ENCODE data around the gene ASAP2. TPM values are rescaled to one million over a fixed set of nuclear protein-coding genes. Genes with fewer than 3 reads are reported as not detected.

The ASAP2 gene
- total RNA-seq, 4 donors from 2014 or later, result 33.2 to 62.1 (median 54.5) TPM

- Histone ChIP-seq H3K27ac (peak overlapping the region in 3 of 4 donors; percentile 90 to 98 (median 97)), H3K4me3 (peak overlapping the region; percentile 59 to 90 (median 83)), H3K27me3 (no peaks in the 10 kb centered on the region), H3K36me3 (peaks cover 0 to 2% (median under 1%) of the 10 kb centered on the region in 4 donors), H3K9me3 (no peaks in the 10 kb centered on the region), H3K4me1 (peaks cover 11 to 34% (median 24%) of the 10 kb centered on the region in 4 donors)
- 68 to 73% methylated on average over 8 to 11 of the region's 11 CpGs for WGBS, 2 donors (ENCODE audit: low coverage in 1 of 2)
- TF ChIP-seq, protein P1, sequence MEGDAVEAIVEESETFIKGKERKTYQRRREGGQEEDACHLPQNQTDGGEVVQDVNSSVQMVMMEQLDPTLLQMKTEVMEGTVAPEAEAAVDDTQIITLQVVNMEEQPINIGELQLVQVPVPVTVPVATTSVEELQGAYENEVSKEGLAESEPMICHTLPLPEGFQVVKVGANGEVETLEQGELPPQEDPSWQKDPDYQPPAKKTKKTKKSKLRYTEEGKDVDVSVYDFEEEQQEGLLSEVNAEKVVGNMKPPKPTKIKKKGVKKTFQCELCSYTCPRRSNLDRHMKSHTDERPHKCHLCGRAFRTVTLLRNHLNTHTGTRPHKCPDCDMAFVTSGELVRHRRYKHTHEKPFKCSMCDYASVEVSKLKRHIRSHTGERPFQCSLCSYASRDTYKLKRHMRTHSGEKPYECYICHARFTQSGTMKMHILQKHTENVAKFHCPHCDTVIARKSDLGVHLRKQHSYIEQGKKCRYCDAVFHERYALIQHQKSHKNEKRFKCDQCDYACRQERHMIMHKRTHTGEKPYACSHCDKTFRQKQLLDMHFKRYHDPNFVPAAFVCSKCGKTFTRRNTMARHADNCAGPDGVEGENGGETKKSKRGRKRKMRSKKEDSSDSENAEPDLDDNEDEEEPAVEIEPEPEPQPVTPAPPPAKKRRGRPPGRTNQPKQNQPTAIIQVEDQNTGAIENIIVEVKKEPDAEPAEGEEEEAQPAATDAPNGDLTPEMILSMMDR (IDR thresholded peaks at IDR 0.05), result no peak
- no peak for TF ChIP-seq POLR2A (IDR thresholded peaks at IDR 0.05)
- TF ChIP-seq POLR2AphosphoS5 (IDR thresholded peaks at IDR 0.05), result no peak
- no peak for TF ChIP-seq EP300 (IDR thresholded peaks at IDR 0.05; ENCODE audit: low read depth)
- DNase-seq, result no peak
- intact Hi-C loops (cut with DNase I; ENCODE audit: low total_unique reads) (no loop called here), in situ Hi-C loops (cut with MboI; ENCODE audit: low pct_ligation_motif_present in 1 of 4, low pct_unique_long_range_greater_than_20kb in 1 of 4, low sequenced_read_pairs in 3 of 4) (no loop called here)
These were observed 218.0 kb downstream of the ASAP2 start for GRCh38 chr2:9424447-9425164.

GRCh38 chr2:9428965-9429577 is 222.5 kb downstream of the ASAP2 start:
- Histone ChIP-seq H3K27ac (no peak overlapping the region), H3K4me3 (no peak overlapping the region), H3K27me3 (no peaks in the 10 kb centered on the region), H3K4me1 (peaks cover 6 to 10% (median 9%) of the 10 kb centered on the region in 4 donors), H3K9me3 (no peaks in the 10 kb centered on the region), H3K36me3 (peaks cover 0 to 41% (median 19%) of the 10 kb centered on the region in 4 donors)
- TF ChIP-seq POLR2AphosphoS5 (IDR thresholded peaks at IDR 0.05) (no peak), POLR2A (IDR thresholded peaks at IDR 0.05) (no peak), EP300 (IDR thresholded peaks at IDR 0.05; ENCODE audit: low read depth) (no peak)
- TF ChIP-seq, protein P1 (IDR thresholded peaks at IDR 0.05), result no peak
- WGBS, 2 donors (ENCODE audit: low coverage in 1 of 2), result 63 to 77% methylated on average over 3 to 5 of the region's 5 CpGs
- intact Hi-C loops (cut with DNase I; ENCODE audit: low total_unique reads) (no loop called here), in situ Hi-C loops (cut with MboI; ENCODE audit: low pct_ligation_motif_present in 1 of 4, low pct_unique_long_range_greater_than_20kb in 1 of 4, low sequenced_read_pairs in 3 of 4) (no loop called here)
- no peak for DNase-seq

DNA sequence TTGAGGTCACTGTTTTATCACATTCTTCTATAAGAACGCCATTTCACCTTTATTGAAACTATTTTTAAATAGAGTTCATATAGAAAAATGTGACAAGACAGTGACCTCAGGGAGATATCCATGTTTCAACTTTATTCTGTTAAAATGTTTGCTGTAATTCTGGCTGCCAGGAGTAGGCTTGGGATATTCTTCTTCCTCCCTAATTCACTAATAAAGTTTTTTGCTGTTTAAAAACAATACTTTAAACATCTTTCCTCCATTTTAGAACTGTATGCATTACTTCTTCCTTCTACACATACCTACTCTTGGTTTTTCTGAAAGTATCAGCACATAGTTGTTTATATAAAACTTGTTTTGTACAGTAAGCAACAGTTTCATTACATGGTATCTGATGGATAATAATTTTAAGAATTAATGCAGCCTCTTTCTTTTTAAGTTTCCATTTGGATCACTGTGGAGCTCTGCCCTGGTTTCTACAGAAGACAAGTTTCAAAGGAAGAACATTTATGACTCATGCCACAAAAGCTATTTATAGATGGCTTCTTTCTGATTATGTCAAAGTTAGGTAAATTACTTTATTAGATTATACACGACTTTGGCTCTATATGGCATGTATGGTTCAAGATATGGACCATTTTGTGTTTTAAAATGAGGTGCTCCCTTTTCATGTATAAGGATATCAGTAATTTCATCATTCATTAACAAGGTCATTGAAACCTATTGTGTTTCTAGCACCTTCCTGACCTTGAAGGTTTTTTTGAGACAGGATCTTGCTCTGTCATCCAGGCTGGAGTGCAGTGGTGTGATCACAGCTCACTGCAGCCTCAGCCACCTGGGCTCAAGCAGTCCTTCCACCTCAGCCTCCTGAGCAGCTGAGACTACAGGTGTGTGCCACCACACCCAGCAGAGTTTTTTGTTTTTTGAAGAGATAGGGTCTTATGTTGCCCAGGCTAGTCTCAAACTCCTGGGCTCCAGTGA is 224.0 kb downstream of the ASAP2 start:
- peaks cover 0 to 41% (median 19%) of the 10 kb centered on the region in 4 donors for H3K36me3 ChIP-seq
- no peak overlapping the region for H3K4me3 ChIP-seq
- in situ Hi-C loops (cut with MboI; ENCODE audit: low pct_ligation_motif_present in 1 of 4, low pct_unique_long_range_greater_than_20kb in 1 of 4, low sequenced_read_pairs in 3 of 4) (no loop called here), intact Hi-C loops (cut with DNase I; ENCODE audit: low total_unique reads) (no loop called here)
- H3K27ac ChIP-seq, result no peak overlapping the region
- DNase-seq, result no peak
- WGBS, 2 donors (ENCODE audit: low coverage in 1 of 2), result 61 to 63% methylated on average over 2 of the region's 2 CpGs
- H3K4me1 ChIP-seq, result no peaks in the 10 kb centered on the region
- H3K9me3 ChIP-seq, result no peaks in the 10 kb centered on the region
- TF ChIP-seq, protein P1 (IDR thresholded peaks at IDR 0.05), result no peak
- TF ChIP-seq POLR2A (IDR thresholded peaks at IDR 0.05) (no peak), POLR2AphosphoS5 (IDR thresholded peaks at IDR 0.05) (no peak), EP300 (IDR thresholded peaks at IDR 0.05; ENCODE audit: low read depth) (no peak)
- H3K27me3 ChIP-seq, result no peaks in the 10 kb centered on the region

GRCh38 chr2:9434489-9434888 is 227.9 kb downstream of the ASAP2 start:
- no peak overlapping the region for H3K4me3 ChIP-seq
- H3K27ac ChIP-seq, result no peak overlapping the region
- peaks cover 0 to 64% (median 30%) of the 10 kb centered on the region in 4 donors for H3K36me3 ChIP-seq
- intact Hi-C loops (cut with DNase I; ENCODE audit: low total_unique reads) (no loop called here), in situ Hi-C loops (cut with MboI; ENCODE audit: low pct_ligation_motif_present in 1 of 4, low pct_unique_long_range_greater_than_20kb in 1 of 4, low sequenced_read_pairs in 3 of 4) (no loop called here)
- H3K9me3 ChIP-seq, result no peaks in the 10 kb centered on the region
- H3K27me3 ChIP-seq, result no peaks in the 10 kb centered on the region
- TF ChIP-seq EP300 (IDR thresholded peaks at IDR 0.05; ENCODE audit: low read depth) (no peak), POLR2AphosphoS5 (IDR thresholded peaks at IDR 0.05) (no peak), POLR2A (IDR thresholded peaks at IDR 0.05) (no peak)
- TF ChIP-seq, protein P1 (IDR thresholded peaks at IDR 0.05), result no peak
- WGBS, 2 donors (ENCODE audit: low coverage in 1 of 2), result 62 to 73% methylated on average over 2 of the region's 2 CpGs
- DNase-seq, result no peak
- H3K4me1 ChIP-seq, result no peaks in the 10 kb centered on the region

Measured in transverse colon (tissue), 4 donors.